Naive thymus-derived CD8-positive, alpha-beta T cell (primary cell): ENCODE results near the gene EEF1E1. TPM values are rescaled to one million over a fixed set of nuclear protein-coding genes. Genes with fewer than 3 reads are reported as not detected.

Source experiments
- ATAC-seq, 2 donors: fragments of 150-1000 bp; cut with Tn5 transposase in 1 of 2; sonication (Bioruptor Pico), chemical (Tn5 transposase) in 1 of 2; 1 replicate in 1 of 2; 2 replicates in 1 of 2; pipeline ENCODE4 v1.10.0; 2021; ENCODE audit warnings: mild to moderate bottlenecking in 2 of 2, moderate library complexity in 2 of 2
- POLR2A ChIA-PET: fragments of 350-600 bp; sonication (Branson Sonifier 250); formaldehyde crosslinking; loops from one replicate; lab custom pipeline; 2021; ENCODE audit warnings: antibody characterized with exemption; lab: Charles Lee
- DNase-seq, 10 donors: peaks; one replicate each; pipeline versions ENCODE4 v3.0.0 to v3.0.0-alpha.2; 2020 to 2022
- H3K27ac Mint-ChIP-seq, 10 donors: one replicate each; pipeline ENCODE4 v1.8.0; 2020 to 2022; ENCODE audit warnings: mild to moderate bottlenecking in 10 of 10, mixed read lengths in 10 of 10, moderate library complexity in 4 of 10, inconsistent platforms in 1 of 10
- H3K27me3 Mint-ChIP-seq, 5 donors: one replicate each; pipeline ENCODE4 v1.8.0; 2021 to 2022; ENCODE audit warnings: mixed read lengths in 5 of 5
- H3K36me3 Mint-ChIP-seq, 3 donors: one replicate each; pipeline ENCODE4 v1.8.0; 2020 to 2022; ENCODE audit warnings: mixed read lengths in 3 of 3, mild to moderate bottlenecking in 2 of 3, inconsistent platforms in 1 of 3
- H3K4me1 Mint-ChIP-seq, 4 donors: one replicate each; pipeline ENCODE4 v1.8.0; 2021 to 2022; ENCODE audit warnings: mixed read lengths in 4 of 4
- H3K4me3 Mint-ChIP-seq, 10 donors: one replicate each; pipeline ENCODE4 v1.8.0; 2020 to 2022; ENCODE audit warnings: mild to moderate bottlenecking in 10 of 10, mixed read lengths in 10 of 10, moderate library complexity in 6 of 10, inconsistent platforms in 1 of 10
- H3K9me3 Mint-ChIP-seq, 9 donors: one replicate each; pipeline ENCODE4 v1.8.0; 2020 to 2022; ENCODE audit warnings: mixed read lengths in 9 of 9, mild to moderate bottlenecking in 3 of 9, inconsistent platforms in 1 of 9, moderate library complexity in 1 of 9
- polyA plus RNA-seq, 3 donors: library from polyadenylated mRNA; unstranded; fragments of 300-500 nt; fragmentation: Illumina TruSeq; gene quantifications; one replicate each; pipeline ENCODE4 v1.2.3, GENCODE V29; 2021
- total RNA-seq, 8 experiments: library from RNA in 2 of 8; stranded (reverse) in 2 of 8; gene quantifications; one replicate each; pipeline ENCODE4 v1.2.3 and lab custom pipeline; 2021 to 2026

Gene EEF1E1
- total and polyA plus RNA-seq, 5 experiments from 2014 or later: 25.2 to 62.0 (median 55.5) TPM

- H3K27me3 Mint-ChIP-seq: no peaks in the 10 kb centered on the region
- POLR2A ChIA-PET: no interaction called here
Observed at GRCh38 chr6:8069631-8070284, 32.6 kb downstream of the EEF1E1 start.

GRCh38 chr6:8069151-8069550, 33.2 kb downstream of the EEF1E1 start:
- Mint-ChIP-seq H3K9me3 (no peaks in the 10 kb centered on the region), H3K4me3 (no peak overlapping the region)

More at GRCh38 chr6:8069631-8070284, 32.6 kb downstream of the EEF1E1 start:
- ATAC-seq (no peak), DNase-seq (no peak)
- Mint-ChIP-seq H3K9me3 (no peaks in the 10 kb centered on the region), H3K4me1 (peaks cover 7 to 13% (median 12%) of the 10 kb centered on the region in 4 donors), H3K4me3 (no peak overlapping the region), H3K36me3 (peaks cover 0 to 2% (median 0%) of the 10 kb centered on the region in 3 donors), H3K27ac (no peak overlapping the region)

GRCh38 chr6:8066108-8066507, 36.2 kb downstream of the EEF1E1 start:
- H3K4me3 Mint-ChIP-seq: no peak overlapping the region
- no peak for ATAC-seq
- POLR2A ChIA-PET: no interaction called here
- H3K36me3 Mint-ChIP-seq: peaks cover 0 to 12% (median 2%) of the 10 kb centered on the region in 3 donors
- peak overlapping the region in 3 of 10 donors; percentile 39 to 67 (median 43) for H3K27ac Mint-ChIP-seq
- H3K4me1 Mint-ChIP-seq: peaks cover 6 to 24% (median 18%) of the 10 kb centered on the region in 4 donors
- H3K27me3 Mint-ChIP-seq: no peaks in the 10 kb centered on the region
- no peaks in the 10 kb centered on the region for H3K9me3 Mint-ChIP-seq
- no peak for DNase-seq

More at GRCh38 chr6:8069151-8069550, 33.2 kb downstream of the EEF1E1 start:
- no peak overlapping the region for H3K27ac Mint-ChIP-seq
- POLR2A ChIA-PET: no interaction called here
- no peaks in the 10 kb centered on the region for H3K27me3 Mint-ChIP-seq
- no peak for DNase-seq
- H3K4me1 Mint-ChIP-seq: peaks cover 4 to 13% (median 9%) of the 10 kb centered on the region in 4 donors
- ATAC-seq: no peak
- H3K36me3 Mint-ChIP-seq: peaks cover 0 to 2% (median 0%) of the 10 kb centered on the region in 3 donors

GRCh38 chr6:8065519-8065911, 36.8 kb downstream of the EEF1E1 start:
- ATAC-seq (no peak), DNase-seq (no peak)
- no peaks in the 10 kb centered on the region for H3K9me3 Mint-ChIP-seq
- H3K36me3 Mint-ChIP-seq: peaks cover 0 to 12% (median 2%) of the 10 kb centered on the region in 3 donors
- H3K4me1 Mint-ChIP-seq: peaks cover 6 to 24% (median 18%) of the 10 kb centered on the region in 4 donors
- H3K27ac Mint-ChIP-seq: peak overlapping the region; percentile 9 to 98 (median 96)
- peak overlapping the region in 7 of 10 donors; percentile 8 to 96 (median 48) for H3K4me3 Mint-ChIP-seq
- POLR2A ChIA-PET: no interaction called here
- H3K27me3 Mint-ChIP-seq: no peaks in the 10 kb centered on the region

GRCh38 chr6:8064638-8065518, 37.5 kb downstream of the EEF1E1 start:
- no peak for ATAC-seq
- H3K27me3 Mint-ChIP-seq: no peaks in the 10 kb centered on the region
- no peak for DNase-seq
- H3K27ac Mint-ChIP-seq: peak overlapping the region; percentile 95 to 98 (median 96)
- POLR2A ChIA-PET: interaction anchor here (1.1 kb wide), 3 partner anchors 8 to 38 kb away, joined by 3 to 13 read pairs (median 3); partner anchors contain the start of gene EEF1E1
- H3K36me3 Mint-ChIP-seq: peaks cover 0 to 19% (median 2%) of the 10 kb centered on the region in 3 donors
- peak overlapping the region; percentile 89 to 96 (median 95) for H3K4me3 Mint-ChIP-seq
- no peaks in the 10 kb centered on the region for H3K9me3 Mint-ChIP-seq
- peaks cover 9 to 29% (median 18%) of the 10 kb centered on the region in 4 donors for H3K4me1 Mint-ChIP-seq

GRCh38 chr6:8063761-8064637, 38.3 kb downstream of the EEF1E1 start, which contains the start of gene BLOC1S5:
TSS of gene BLOC1S5 (minus strand) at chr6:8064389. CDS start at chr6:8064376, 13 bp downstream.
- peaks cover 0 to 25% (median 2%) of the 10 kb centered on the region in 3 donors for H3K36me3 Mint-ChIP-seq
- peak within 1 kb of the TSS; percentile 95 to 98 (median 96) for H3K27ac Mint-ChIP-seq
- DNase-seq (peak; percentile 93 to 98 (median 96)), ATAC-seq (peak; percentile 93 to 96)
- H3K4me3 Mint-ChIP-seq: peak within 1 kb of the TSS; percentile 89 to 96 (median 95)
- POLR2A ChIA-PET: interaction anchor here (1.1 kb wide), 3 partner anchors 9 to 38 kb away, joined by 3 to 13 read pairs (median 3); partner anchors contain the start of gene EEF1E1
- H3K9me3 Mint-ChIP-seq: no peaks in the 10 kb centered on the region
- H3K4me1 Mint-ChIP-seq: peaks cover 10 to 30% (median 18%) of the 10 kb centered on the region in 4 donors
- no peaks in the 10 kb centered on the region for H3K27me3 Mint-ChIP-seq

GRCh38 chr6:8061736-8062135, 40.6 kb downstream of the EEF1E1 start:
- H3K9me3 Mint-ChIP-seq: no peaks in the 10 kb centered on the region
- H3K27ac Mint-ChIP-seq: peak overlapping the region in 1 of 10 donors; percentile 47
- no peak for ATAC-seq
- H3K36me3 Mint-ChIP-seq: peaks cover 0 to 47% (median 2%) of the 10 kb centered on the region in 3 donors
- no peak overlapping the region for H3K4me3 Mint-ChIP-seq
- no peak for DNase-seq
- no peaks in the 10 kb centered on the region for H3K27me3 Mint-ChIP-seq
- peaks cover 15 to 37% (median 21%) of the 10 kb centered on the region in 4 donors for H3K4me1 Mint-ChIP-seq
- POLR2A ChIA-PET: no interaction called here

- POLR2A ChIA-PET: no interaction called here
- peak overlapping the region in 2 of 10 donors; percentile 3 to 9 for H3K27ac Mint-ChIP-seq
- H3K4me1 Mint-ChIP-seq: peaks cover 14 to 37% (median 19%) of the 10 kb centered on the region in 4 donors
- no peak overlapping the region for H3K4me3 Mint-ChIP-seq
- ATAC-seq (no peak), DNase-seq (no peak)
- H3K9me3 Mint-ChIP-seq: no peaks in the 10 kb centered on the region
- no peaks in the 10 kb centered on the region for H3K27me3 Mint-ChIP-seq
- peaks cover 0 to 61% (median 2%) of the 10 kb centered on the region in 3 donors for H3K36me3 Mint-ChIP-seq
Observed at GRCh38 chr6:8060346-8060745, 42.0 kb downstream of the EEF1E1 start.

- Mint-ChIP-seq H3K27me3 (no peaks in the 10 kb centered on the region), H3K27ac (no peak overlapping the region), H3K36me3 (peaks cover 2 to 68% (median 2%) of the 10 kb centered on the region in 3 donors), H3K4me3 (no peak overlapping the region), H3K4me1 (peaks cover 5 to 33% (median 15%) of the 10 kb centered on the region in 4 donors), H3K9me3 (no peaks in the 10 kb centered on the region)
- POLR2A ChIA-PET: no interaction called here
- DNase-seq (peak in 1 of 10 donors; percentile 12), ATAC-seq (no peak)
Observed at GRCh38 chr6:8059129-8059528, 43.2 kb downstream of the EEF1E1 start.

- Mint-ChIP-seq H3K9me3 (no peaks in the 10 kb centered on the region), H3K4me3 (no peak overlapping the region), H3K27ac (peak overlapping the region in 2 of 10 donors; percentile 27 to 47), H3K36me3 (peaks cover 5 to 76% (median 7%) of the 10 kb centered on the region in 3 donors), H3K27me3 (no peaks in the 10 kb centered on the region), H3K4me1 (peaks cover 0 to 26% (median 17%) of the 10 kb centered on the region in 4 donors)
- POLR2A ChIA-PET: interaction anchor here (0.6 kb wide), 1 partner anchor 208 kb away, joined by 4 read pairs; no protein-coding TSS in a partner anchor
- ATAC-seq: no peak
- no peak for DNase-seq
Observed at GRCh38 chr6:8057793-8058192, 44.6 kb downstream of the EEF1E1 start.

- ATAC-seq (no peak), DNase-seq (no peak)
- no peaks in the 10 kb centered on the region for H3K9me3 Mint-ChIP-seq
- H3K27ac Mint-ChIP-seq: peak overlapping the region in 1 of 10 donors; percentile 47
- no peak overlapping the region for H3K4me3 Mint-ChIP-seq
- H3K36me3 Mint-ChIP-seq: peaks cover 5 to 79% (median 9%) of the 10 kb centered on the region in 3 donors
- peaks cover 0 to 21% (median 16%) of the 10 kb centered on the region in 4 donors for H3K4me1 Mint-ChIP-seq
- POLR2A ChIA-PET: interaction anchor here (0.5 kb wide), 1 partner anchor 64 kb away, joined by 5 read pairs; no protein-coding TSS in a partner anchor
- no peaks in the 10 kb centered on the region for H3K27me3 Mint-ChIP-seq
Observed at GRCh38 chr6:8057263-8057662, 45.1 kb downstream of the EEF1E1 start.
